B cell (primary cell): ENCODE measurements around the gene BTBD1. TPM values are rescaled to one million over a fixed set of nuclear protein-coding genes. Genes with fewer than 3 reads are reported as not detected.

Source experiments
- ATAC-seq: fragments of 200-7000 bp; cut with Tn5 transposase; one replicate; pipeline ENCODE4 v1.10.0; 2021; ENCODE audit warnings: low read depth, mild to moderate bottlenecking, moderate number of reproducible peaks, moderate library complexity
- CTCF ChIA-PET: fragments of 350-600 bp; sonication (Branson Sonifier 250); formaldehyde crosslinking; loops from one replicate; lab custom pipeline; 2021; ENCODE audit warnings: antibody characterized with exemption, inconsistent platforms; lab: Charles Lee
- POLR2A ChIA-PET: fragments of 350-600 bp; sonication (Branson Sonifier 250); formaldehyde crosslinking; loops from one replicate; lab custom pipeline; 2021; ENCODE audit warnings: antibody characterized with exemption; lab: Charles Lee
- DNase-seq: peaks from one replicate; pipeline ENCODE4 v3.0.0; 2013
- H2AFZ ChIP-seq: 2 replicates; pipeline ENCODE4 v1.6.1; 2012; ENCODE audit warnings: mild to moderate bottlenecking, low read depth, low read length; ENCODE audit not compliant: insufficient read depth, poor library complexity, severe bottlenecking
- H3K27ac ChIP-seq, 2 donors: 1 replicate in 1 of 2; 2 replicates in 1 of 2; pipeline ENCODE4 v1.5.1; 2012 to 2013; ENCODE audit warnings: low read length in 2 of 2, mild to moderate bottlenecking in 2 of 2, moderate library complexity in 1 of 2
- H3K27me3 ChIP-seq, 4 experiments: fragments of 200-600 bp in 1 of 4; sonication (generic) in 1 of 4; replicated peaks in 1 of 4; 1 replicate in 2 of 4; 2 replicates in 2 of 4; pipeline versions ENCODE4 v1.6.1 to v1.7.0; 2013 to 2016; ENCODE audit warnings: low read length in 3 of 4, mild to moderate bottlenecking in 2 of 4, mixed read lengths in 1 of 4, moderate library complexity in 1 of 4; ENCODE audit not compliant: insufficient read depth in 4 of 4, control insufficient read depth in 3 of 4; ENCODE audit errors: control extremely low read depth in 1 of 4
- H3K36me3 ChIP-seq, 2 experiments: replicated peaks in 1 of 2; 1 replicate in 1 of 2; 2 replicates in 1 of 2; pipeline versions ENCODE4 v1.6.1 to v1.7.1; 2013; ENCODE audit warnings: low read length in 1 of 2; ENCODE audit not compliant: insufficient read depth in 2 of 2, control insufficient read depth in 1 of 2; ENCODE audit errors: control extremely low read depth in 1 of 2, extremely low read depth in 1 of 2
- H3K4me1 ChIP-seq, 2 donors: fragments of 200-600 bp in 1 of 2; sonication (generic) in 1 of 2; 1 replicate in 1 of 2; 2 replicates in 1 of 2; pipeline versions ENCODE4 v1.5.1 to v1.6.1; 2013 to 2017; ENCODE audit warnings: low read length in 2 of 2; ENCODE audit not compliant: control insufficient read depth in 2 of 2, insufficient read depth in 2 of 2
- H3K4me2 ChIP-seq: replicated peaks from 2 replicates; pipeline ENCODE3; 2012; ENCODE audit warnings: mild to moderate bottlenecking, low read depth, low read length; ENCODE audit not compliant: poor library complexity, severe bottlenecking
- H3K4me3 ChIP-seq, 5 experiments: fragments of 200-600 bp in 1 of 5; sonication (generic) in 1 of 5; 1 replicate in 3 of 5; 2 replicates in 2 of 5; pipeline versions ENCODE4 v1.5.1 to v1.7.0; 2011 to 2016; ENCODE audit warnings: low read length in 4 of 5, mild to moderate bottlenecking in 4 of 5, low read depth in 2 of 5, control low read depth in 1 of 5, moderate library complexity in 1 of 5; ENCODE audit not compliant: insufficient read depth in 1 of 5; ENCODE audit errors: control extremely low read depth in 1 of 5, extremely low read depth in 1 of 5
- H3K79me2 ChIP-seq: fragments of 200-600 bp; sonication (generic); one replicate; pipeline ENCODE4 v1.6.0; 2016; ENCODE audit warnings: low read length; ENCODE audit not compliant: control insufficient read depth, insufficient read depth
- H3K9ac ChIP-seq: fragments of 200-600 bp; sonication (generic); 2 replicates; pipeline ENCODE4 v1.6.1; 2017; ENCODE audit warnings: mild to moderate bottlenecking, low read length, moderate library complexity
- H3K9me3 ChIP-seq, 3 donors: one replicate each; pipeline versions ENCODE4 v1.6.1 to v1.7.1; 2013; ENCODE audit warnings: low read length in 2 of 3; ENCODE audit not compliant: control insufficient read depth in 2 of 3, insufficient read depth in 1 of 3; ENCODE audit errors: control extremely low read depth in 1 of 3
- H4K20me1 ChIP-seq: 2 replicates; pipeline ENCODE4 v1.6.0; 2012; ENCODE audit warnings: mild to moderate bottlenecking, low read length; ENCODE audit not compliant: insufficient read depth, control insufficient read depth, poor library complexity, severe bottlenecking
- H3K27ac Mint-ChIP-seq: one replicate; pipeline ENCODE4 v1.8.0; 2021; ENCODE audit warnings: mixed read lengths
- H3K27me3 Mint-ChIP-seq: one replicate; pipeline ENCODE4 v1.8.0; 2021; ENCODE audit warnings: mixed read lengths
- H3K4me1 Mint-ChIP-seq: one replicate; pipeline ENCODE4 v1.8.0; 2021; ENCODE audit warnings: mixed read lengths
- H3K4me3 Mint-ChIP-seq: one replicate; pipeline ENCODE4 v1.8.0; 2021; ENCODE audit warnings: mixed read lengths
- H3K9me3 Mint-ChIP-seq: one replicate; pipeline ENCODE4 v1.8.0; 2022; ENCODE audit warnings: mixed read lengths; ENCODE audit not compliant: insufficient read depth
- EZH2 ChIP-seq: IDR thresholded peaks from 2 replicates; pipeline ENCODE4 v1.6.1; 2012; ENCODE audit warnings: borderline replicate concordance, low read depth, mild to moderate bottlenecking, moderate library complexity, low read length; ENCODE audit not compliant: insufficient read depth, poor library complexity, severe bottlenecking
- WGBS: methylation state at CpG from one replicate; pipeline ENCODE4 v1.1.5; 2013; ENCODE audit warnings: missing lambda C conversion rate; ENCODE audit not compliant: insufficient coverage; 5-methylcytosine and 5-hydroxymethylcytosine counted together
- intact Hi-C: fragments of 100-400 bp; cut with micrococcal nuclease; formaldehyde crosslinking; loops from one replicate; pipeline ENCODE4 v1.10.0; 2022
- polyA plus RNA-seq: library from polyadenylated mRNA; depleted of rRNA; stranded (reverse); fragments of >200 nt; gene quantifications from 2 replicates; pipeline ENCODE4 v1.2.3, GENCODE V29; 2012
- total RNA-seq, 2 donors: library from RNA; stranded (reverse); fragments of 120-200 nt in 1 of 2; gene quantifications; 1 replicate in 1 of 2; 2 replicates in 1 of 2; pipeline versions ENCODE4 v1.2.3 to v1.2.4, GENCODE V29; 2013 to 2022
- TF ChIP-seq, protein P1 (sequence below): fragments of 200-600 bp; IDR thresholded peaks from one replicate; pipeline ENCODE4 v1.8.0; 2022; ENCODE audit warnings: antibody characterized with exemption, mild to moderate bottlenecking

BTBD1 gene
- total and polyA plus RNA-seq, 2 donors (not counting 1 experiment from before 2014, with no cell fraction given), result 20.7 to 47.5 TPM

DNA sequence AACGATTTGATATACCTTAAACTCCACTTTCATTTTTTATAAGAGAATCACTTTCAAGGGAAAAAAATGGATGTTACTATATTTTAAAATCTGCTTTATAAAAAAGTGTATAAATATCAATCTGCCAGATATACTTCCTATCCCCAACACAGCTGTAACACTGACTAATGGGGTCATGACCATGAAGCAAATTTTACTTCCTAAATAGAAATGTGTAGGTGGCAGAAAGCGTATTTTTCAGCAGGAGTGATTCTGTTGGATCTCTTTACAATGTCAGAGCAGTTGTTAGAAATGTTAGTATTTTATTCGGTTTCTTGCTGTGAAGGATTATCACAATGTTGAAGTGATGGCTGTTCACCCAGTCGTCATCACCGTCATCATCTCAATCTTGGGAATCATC, 50.1 kb downstream of the BTBD1 start:
- no peak for ATAC-seq
- POLR2A ChIA-PET, result no interaction called here

DNA sequence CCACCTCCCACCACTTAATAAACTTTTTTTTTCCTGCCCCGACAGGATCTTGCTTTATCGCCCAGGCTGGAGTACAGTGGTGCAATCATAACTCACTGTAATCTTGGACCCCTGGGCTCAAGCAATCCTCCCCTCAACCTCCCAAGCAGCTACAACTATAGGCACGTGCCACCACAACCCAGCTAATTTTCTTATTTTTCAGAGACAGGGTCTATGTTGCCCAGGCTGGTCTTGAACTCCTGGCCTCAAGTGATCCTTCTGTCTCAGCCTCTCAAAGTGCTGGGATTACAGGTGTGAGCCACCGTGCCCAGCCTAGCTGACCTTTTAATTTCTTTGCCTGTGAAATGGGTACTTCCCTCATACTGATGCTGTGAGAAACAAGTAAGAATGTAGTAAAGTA, 51.7 kb downstream of the BTBD1 start:
- Histone ChIP-seq H3K9ac (no peak overlapping the region), H2AFZ (no peak overlapping the region), H3K4me1 (peaks cover 18 to 19% of the 10 kb centered on the region in 2 donors), H4K20me1 (peaks cover 10% of the 10 kb centered on the region), H3K36me3 (peaks cover 7 to 22% of the 10 kb centered on the region in 2 experiments), H3K4me3 (no peak overlapping the region), H3K79me2 (peaks cover 15% of the 10 kb centered on the region), H3K9me3 (no peaks in the 10 kb centered on the region), H3K27me3 (no peaks in the 10 kb centered on the region), H3K4me2 (no peak overlapping the region), H3K27ac (peak overlapping the region in 1 of 2 donors; percentile 43)
- WGBS, result 100% methylated on average over 3 of the region's 4 CpGs
- Mint-ChIP-seq H3K27me3 (no peaks in the 10 kb centered on the region), H3K27ac (no peak overlapping the region), H3K9me3 (no peaks in the 10 kb centered on the region), H3K4me3 (no peak overlapping the region), H3K4me1 (peaks cover 39% of the 10 kb centered on the region)
- ATAC-seq, result no peak
- ChIA-PET CTCF (no interaction called here), POLR2A (no interaction called here)
- no peak for DNase-seq
- TF ChIP-seq, protein P1, sequence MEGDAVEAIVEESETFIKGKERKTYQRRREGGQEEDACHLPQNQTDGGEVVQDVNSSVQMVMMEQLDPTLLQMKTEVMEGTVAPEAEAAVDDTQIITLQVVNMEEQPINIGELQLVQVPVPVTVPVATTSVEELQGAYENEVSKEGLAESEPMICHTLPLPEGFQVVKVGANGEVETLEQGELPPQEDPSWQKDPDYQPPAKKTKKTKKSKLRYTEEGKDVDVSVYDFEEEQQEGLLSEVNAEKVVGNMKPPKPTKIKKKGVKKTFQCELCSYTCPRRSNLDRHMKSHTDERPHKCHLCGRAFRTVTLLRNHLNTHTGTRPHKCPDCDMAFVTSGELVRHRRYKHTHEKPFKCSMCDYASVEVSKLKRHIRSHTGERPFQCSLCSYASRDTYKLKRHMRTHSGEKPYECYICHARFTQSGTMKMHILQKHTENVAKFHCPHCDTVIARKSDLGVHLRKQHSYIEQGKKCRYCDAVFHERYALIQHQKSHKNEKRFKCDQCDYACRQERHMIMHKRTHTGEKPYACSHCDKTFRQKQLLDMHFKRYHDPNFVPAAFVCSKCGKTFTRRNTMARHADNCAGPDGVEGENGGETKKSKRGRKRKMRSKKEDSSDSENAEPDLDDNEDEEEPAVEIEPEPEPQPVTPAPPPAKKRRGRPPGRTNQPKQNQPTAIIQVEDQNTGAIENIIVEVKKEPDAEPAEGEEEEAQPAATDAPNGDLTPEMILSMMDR, result no peak
- TF ChIP-seq EZH2, result no peak
- intact Hi-C loops, result no loop called here

More for the DNA sequence above, 50.1 kb downstream of the BTBD1 start:
- CTCF ChIA-PET, result interaction anchor here (1.6 kb wide), 1 partner anchor 17 kb away, joined by 6 read pairs; no protein-coding TSS in a partner anchor
- Mint-ChIP-seq H3K27me3 (no peaks in the 10 kb centered on the region), H3K9me3 (no peaks in the 10 kb centered on the region), H3K4me3 (no peak overlapping the region), H3K27ac (no peak overlapping the region), H3K4me1 (peaks cover 25% of the 10 kb centered on the region)
- WGBS, result 80% methylated on average over 1 of the region's 5 CpGs
- no peaks in the 10 kb centered on the region for H3K27me3 ChIP-seq
- intact Hi-C loops, result no loop called here
- no peaks in the 10 kb centered on the region for H3K9me3 ChIP-seq
- no peak for DNase-seq
- no peaks in the 10 kb centered on the region for H4K20me1 ChIP-seq
- peaks cover 8 to 34% of the 10 kb centered on the region in 2 experiments for H3K36me3 ChIP-seq
- H3K4me3 ChIP-seq, result no peak overlapping the region
- H3K4me2 ChIP-seq, result no peak overlapping the region
- H3K27ac ChIP-seq, result peak overlapping the region in 1 of 2 donors; percentile 24
- H3K9ac ChIP-seq, result no peak overlapping the region
- H3K4me1 ChIP-seq, result peaks cover 9 to 11% of the 10 kb centered on the region in 2 donors
- no peak overlapping the region for H2AFZ ChIP-seq
- peaks cover 10% of the 10 kb centered on the region for H3K79me2 ChIP-seq
- TF ChIP-seq, protein P1, result no peak
- TF ChIP-seq EZH2, result no peak
